GM23248 (cell line): Measurements from ENCODE around the gene SUPV3L1. TPM values are rescaled to one million over a fixed set of nuclear protein-coding genes. Genes with fewer than 3 reads are reported as not detected.
A peak's percentile ranks its signal among the peaks of the same experiment; 100 is the strongest.

Experiments
- DNase-seq: peaks from one replicate; pipeline ENCODE4 v3.0.0-alpha.2; 2015
- H2AFZ ChIP-seq: fragments of 200-600 bp; sonication (generic); 2 replicates; pipeline ENCODE4 v1.6.1; 2016; ENCODE audit warnings: antibody characterized with exemption
- H3F3A ChIP-seq: fragments of 200-600 bp; sonication (generic); 2 replicates; pipeline ENCODE4 v1.6.1; 2016; ENCODE audit warnings: mild to moderate bottlenecking, antibody characterized with exemption, mixed run types; ENCODE audit not compliant: insufficient read depth
- H3K27ac ChIP-seq: fragments of 200-600 bp; sonication (generic); 2 replicates; pipeline ENCODE4 v1.5.1; 2016; ENCODE audit warnings: mild to moderate bottlenecking
- H3K27me3 ChIP-seq: fragments of 200-600 bp; sonication (generic); replicated peaks from 2 replicates; pipeline ENCODE4 v1.6.1; 2016; ENCODE audit warnings: mild to moderate bottlenecking; ENCODE audit not compliant: insufficient read depth
- H3K36me3 ChIP-seq: fragments of 200-600 bp; sonication (generic); 2 replicates; pipeline ENCODE4 v1.6.1; 2016; ENCODE audit warnings: low read depth, mild to moderate bottlenecking
- H3K4me1 ChIP-seq: fragments of 200-600 bp; sonication (generic); 2 replicates; pipeline ENCODE4 v1.6.1; 2016; ENCODE audit warnings: mild to moderate bottlenecking; ENCODE audit not compliant: insufficient read depth
- H3K4me2 ChIP-seq: fragments of 200-600 bp; sonication (generic); one replicate; pipeline ENCODE4 v1.6.1; 2016; ENCODE audit warnings: mild to moderate bottlenecking; ENCODE audit not compliant: unreplicated experiment
- H3K4me3 ChIP-seq: fragments of 200-600 bp; sonication (generic); 2 replicates; pipeline ENCODE4 v1.5.1; 2016; ENCODE audit warnings: mild to moderate bottlenecking
- H3K79me2 ChIP-seq: fragments of 200-600 bp; sonication (generic); 2 replicates; pipeline ENCODE4 v1.6.1; 2016; ENCODE audit warnings: mild to moderate bottlenecking; ENCODE audit not compliant: insufficient read depth
- H3K9ac ChIP-seq: fragments of 200-600 bp; sonication (generic); 2 replicates; pipeline ENCODE4 v1.6.1; 2016; ENCODE audit warnings: mild to moderate bottlenecking
- H3K9me2 ChIP-seq: fragments of 200-600 bp; sonication (generic); 2 replicates; pipeline ENCODE4 v1.6.1; 2016; ENCODE audit warnings: mixed run types, mild to moderate bottlenecking, moderate library complexity; ENCODE audit not compliant: insufficient read depth
- H3K9me3 ChIP-seq: fragments of 200-600 bp; sonication (generic); one replicate; pipeline ENCODE4 v1.6.1; 2017; ENCODE audit warnings: low read depth
- H4K20me1 ChIP-seq: fragments of 200-600 bp; sonication (generic); 2 replicates; pipeline ENCODE4 v1.6.0; 2016; ENCODE audit not compliant: insufficient read depth
- EZH2 ChIP-seq: fragments of 200-600 bp; sonication (generic); IDR thresholded peaks from 2 replicates; pipeline ENCODE4 v1.6.1; 2018; ENCODE audit warnings: antibody characterized with exemption, mild to moderate bottlenecking; ENCODE audit not compliant: insufficient read depth, poor library complexity, severe bottlenecking
- EZH2phosphoT487 ChIP-seq: fragments of 200-600 bp; sonication (generic); IDR thresholded peaks from 2 replicates; pipeline ENCODE4 v1.6.1; 2018; ENCODE audit warnings: antibody characterized with exemption, moderate library complexity, mild to moderate bottlenecking, low read depth; ENCODE audit not compliant: insufficient read depth
- WGBS, 2 experiments: methylation state at CpG; one replicate each; pipeline ENCODE4 v1.1.6; 2015 to 2017; ENCODE audit warnings: low lambda C conversion rate in 2 of 2, low coverage in 1 of 2; ENCODE audit errors: missing lambda C conversion rate in 2 of 2; 5-methylcytosine and 5-hydroxymethylcytosine counted together
- in situ Hi-C: fragments of 300-500 bp; cut with MboI; formaldehyde crosslinking; loops from 2 replicates; pipeline ENCODE4 v1.15.0; 2020
- polyA plus RNA-seq: library from polyadenylated mRNA; unstranded; fragments of >200 nt; fragmentation: Nextera tagmentation; extraction: Ambion mirVana; gene quantifications from 2 replicates; pipeline ENCODE4 v1.2.1, GENCODE V29; 2016
- total RNA-seq: library from RNA; depleted of rRNA; stranded (reverse); fragments of >200 nt; shearing (Covaris generic); gene quantifications from 2 replicates; pipeline ENCODE4 v1.2.3, GENCODE V29; 2014

Gene SUPV3L1
- total and polyA plus RNA-seq, 2 experiments from 2014 or later, result 28.1 to 29.9 TPM

DNA sequence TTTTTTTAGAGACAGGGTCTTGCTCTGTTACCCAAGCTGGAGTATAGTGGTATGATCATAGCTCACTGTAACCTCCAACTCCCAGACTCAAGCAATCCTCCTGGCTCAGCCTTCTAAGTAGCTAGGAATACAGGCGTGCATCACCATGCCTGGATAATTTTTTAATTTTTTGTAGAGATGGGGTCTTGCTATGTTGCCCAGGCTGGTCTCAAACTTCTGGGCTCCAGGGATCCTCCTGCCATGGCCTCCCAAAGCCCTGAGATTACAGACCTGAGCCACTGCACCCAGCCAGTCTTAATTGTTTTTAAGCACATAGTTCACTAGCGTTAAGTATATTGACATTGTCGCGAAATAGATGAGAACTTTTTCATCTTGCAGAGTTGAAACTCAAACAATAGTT, 2.0 kb downstream of the SUPV3L1 start:
- Histone ChIP-seq H3K36me3 (peaks cover 14% of the 10 kb centered on the region), H3K9me2 (no peaks in the 10 kb centered on the region), H3K79me2 (peaks cover 69% of the 10 kb centered on the region), H3K4me2 (peak overlapping the region; percentile 88), H2AFZ (no peak overlapping the region), H3K27ac (no peak overlapping the region), H4K20me1 (no peaks in the 10 kb centered on the region), H3K4me3 (no peak overlapping the region), H3K27me3 (no peaks in the 10 kb centered on the region), H3F3A (peaks cover 4% of the 10 kb centered on the region; the same call in 1 of the 2 replicates), H3K4me1 (peaks cover 7% of the 10 kb centered on the region), H3K9me3 (no peaks in the 10 kb centered on the region), H3K9ac (no peak overlapping the region)
- no peak for TF ChIP-seq EZH2phosphoT487
- TF ChIP-seq EZH2, result no peak
- WGBS, 2 experiments, result 87 to 91% methylated on average over 4 of the region's 4 CpGs
- in situ Hi-C loops, result no loop called here
- no peak for DNase-seq

DNA sequence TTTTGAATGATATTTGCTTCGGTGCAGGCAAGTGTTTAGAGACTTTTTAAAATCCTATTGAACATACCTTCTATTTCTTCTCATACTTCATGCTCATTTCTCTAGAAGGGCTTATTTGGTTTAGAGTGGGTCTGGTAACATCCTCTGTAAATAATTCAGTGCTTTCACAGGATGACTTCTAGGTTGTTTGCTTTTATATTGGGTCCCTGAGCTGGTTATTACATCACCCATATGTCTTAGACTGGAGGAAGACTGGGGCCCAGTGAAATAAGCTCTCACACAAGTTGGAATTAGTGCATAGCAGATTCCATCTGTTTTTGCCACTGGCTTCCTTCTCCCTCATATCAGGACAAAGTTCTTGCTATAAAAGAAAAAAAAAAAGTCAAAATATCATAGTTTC, 6.5 kb downstream of the SUPV3L1 start:
- WGBS, 2 experiments, result 39 to 68% methylated on average over 1 of the region's 1 CpG
- no peak overlapping the region for H3K27ac ChIP-seq
- no peak for DNase-seq
- peaks cover 40% of the 10 kb centered on the region for H3K36me3 ChIP-seq
- in situ Hi-C loops, result no loop called here
- H3F3A ChIP-seq, result no peaks in the 10 kb centered on the region
- no peaks in the 10 kb centered on the region for H3K27me3 ChIP-seq
- H3K79me2 ChIP-seq, result peaks cover 67% of the 10 kb centered on the region
- H3K9me2 ChIP-seq, result no peaks in the 10 kb centered on the region
- TF ChIP-seq EZH2 (no peak), EZH2phosphoT487 (no peak)
- no peaks in the 10 kb centered on the region for H3K9me3 ChIP-seq
- H3K4me3 ChIP-seq, result no peak overlapping the region
- no peak overlapping the region for H2AFZ ChIP-seq
- H3K4me1 ChIP-seq, result peaks cover 1% of the 10 kb centered on the region
- no peak overlapping the region for H3K4me2 ChIP-seq
- no peaks in the 10 kb centered on the region for H4K20me1 ChIP-seq
- H3K9ac ChIP-seq, result no peak overlapping the region

DNA sequence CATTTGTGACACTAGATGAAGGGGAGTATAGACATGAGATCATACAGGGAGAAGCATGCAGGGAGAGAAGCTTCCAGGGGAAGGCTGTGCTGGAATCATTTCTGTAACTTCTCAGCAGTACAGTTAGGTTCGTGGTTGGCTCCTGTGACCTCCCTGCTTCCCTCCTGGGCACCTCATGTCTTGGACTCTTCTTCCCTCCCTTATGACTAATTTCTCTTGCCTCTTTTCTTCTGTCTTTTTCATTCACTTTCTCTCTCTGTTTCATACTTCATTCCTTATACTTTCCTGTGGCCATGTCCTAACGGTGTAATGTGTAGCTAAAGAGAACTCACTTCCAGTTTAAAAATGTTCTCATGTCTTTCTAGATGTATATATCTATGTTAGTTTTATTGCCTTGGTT, 21.0 kb downstream of the SUPV3L1 start:
- H4K20me1 ChIP-seq, result no peaks in the 10 kb centered on the region
- no peaks in the 10 kb centered on the region for H3K4me1 ChIP-seq
- H2AFZ ChIP-seq, result no peak overlapping the region
- DNase-seq, result peak; percentile 23
- 90 to 94% methylated on average over 2 of the region's 2 CpGs for WGBS, 2 experiments
- no peaks in the 10 kb centered on the region for H3F3A ChIP-seq
- H3K27me3 ChIP-seq, result no peaks in the 10 kb centered on the region
- no peak for TF ChIP-seq EZH2phosphoT487
- no peak for TF ChIP-seq EZH2
- H3K4me2 ChIP-seq, result no peak overlapping the region
- no peaks in the 10 kb centered on the region for H3K79me2 ChIP-seq
- no peak overlapping the region for H3K4me3 ChIP-seq
- no peaks in the 10 kb centered on the region for H3K9me2 ChIP-seq
- no peak overlapping the region for H3K27ac ChIP-seq
- in situ Hi-C loops, result no loop called here
- no peaks in the 10 kb centered on the region for H3K9me3 ChIP-seq
- peaks cover 42% of the 10 kb centered on the region for H3K36me3 ChIP-seq
- no peak overlapping the region for H3K9ac ChIP-seq

DNA sequence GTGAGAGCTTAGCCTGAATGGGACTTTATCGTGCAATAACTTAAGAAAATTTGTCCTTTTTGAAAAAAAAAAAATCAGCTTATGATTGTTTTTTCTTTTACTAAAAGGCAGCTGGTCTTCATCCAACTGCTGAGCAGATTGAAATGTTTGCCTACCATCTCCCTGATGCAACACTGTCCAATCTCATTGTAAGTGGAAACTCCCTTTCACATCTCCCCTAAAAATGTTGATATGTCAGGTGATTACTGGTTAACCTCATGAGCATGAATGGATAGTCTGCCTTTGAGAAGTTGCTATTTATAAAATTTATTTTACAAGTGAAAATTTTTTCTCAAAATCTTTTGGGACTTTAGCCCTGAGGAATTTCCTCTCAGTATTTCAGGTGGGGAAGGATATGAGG, 22.3 kb downstream of the SUPV3L1 start:
- in situ Hi-C loops, result no loop called here
- Histone ChIP-seq H3K36me3 (peaks cover 46% of the 10 kb centered on the region), H4K20me1 (no peaks in the 10 kb centered on the region), H2AFZ (no peak overlapping the region), H3K4me3 (no peak overlapping the region), H3F3A (no peaks in the 10 kb centered on the region), H3K4me2 (no peak overlapping the region), H3K9ac (no peak overlapping the region), H3K79me2 (no peaks in the 10 kb centered on the region), H3K9me2 (no peaks in the 10 kb centered on the region), H3K27ac (0 out of 2 replicates have a peak overlapping the region, but pooled peaks have one; percentile 7), H3K27me3 (no peaks in the 10 kb centered on the region), H3K9me3 (no peaks in the 10 kb centered on the region), H3K4me1 (no peaks in the 10 kb centered on the region)
- DNase-seq, result peak; percentile 30
- 70 to 73% methylated on average over 1 of the region's 1 CpG for WGBS, 2 experiments
- TF ChIP-seq EZH2 (no peak), EZH2phosphoT487 (no peak)

DNA sequence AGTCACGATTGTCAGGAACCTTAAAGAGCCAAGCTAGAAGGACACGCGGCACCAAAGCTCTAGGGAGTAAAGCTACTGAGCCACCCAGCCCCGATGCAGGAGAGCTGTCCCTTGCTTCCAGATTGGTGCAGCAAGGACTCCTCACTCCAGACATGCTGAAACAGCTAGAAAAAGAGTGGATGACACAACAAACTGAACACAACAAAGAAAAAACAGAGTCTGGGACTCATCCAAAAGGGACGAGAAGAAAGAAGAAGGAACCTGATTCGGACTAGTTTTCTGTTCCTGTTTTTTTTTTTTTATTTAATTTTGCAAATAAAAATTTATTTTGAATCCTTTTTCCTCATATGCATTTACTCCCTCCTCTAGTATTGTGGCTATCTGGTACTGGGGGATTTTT, 28.7 kb downstream of the SUPV3L1 start:
- H3K27ac ChIP-seq, result no peak overlapping the region
- no peaks in the 10 kb centered on the region for H3K79me2 ChIP-seq
- no peak for TF ChIP-seq EZH2phosphoT487
- TF ChIP-seq EZH2, result no peak
- no peaks in the 10 kb centered on the region for H4K20me1 ChIP-seq
- H3K9ac ChIP-seq, result no peak overlapping the region
- peaks cover 14% of the 10 kb centered on the region; the same call in 1 of the 2 replicates for H3F3A ChIP-seq
- no peaks in the 10 kb centered on the region for H3K9me2 ChIP-seq
- in situ Hi-C loops, result no loop called here
- no peak overlapping the region for H3K4me2 ChIP-seq
- DNase-seq, result no peak
- peaks cover 28% of the 10 kb centered on the region for H3K36me3 ChIP-seq
- WGBS, 2 experiments, result 78 to 85% methylated on average over 6 of the region's 6 CpGs
- H3K9me3 ChIP-seq, result no peaks in the 10 kb centered on the region
- H3K4me1 ChIP-seq, result no peaks in the 10 kb centered on the region
- no peak overlapping the region for H3K4me3 ChIP-seq
- H2AFZ ChIP-seq, result no peak overlapping the region
- no peaks in the 10 kb centered on the region for H3K27me3 ChIP-seq
